ENCODE data around the gene GRB10.
A peak's percentile ranks its signal among the peaks of the same experiment; 100 is the strongest.

Gene GRB10

GRCh38 chr7:50721160-50721559 lies 61.5 kb downstream of the GRB10 start:
- Mint-ChIP-seq H3K27ac (no peak overlapping the region), H3K27me3 (ENCODE audit: low read depth) (no peaks in the 10 kb centered on the region), H3K9me3 (no peaks in the 10 kb centered on the region), H3K4me1 (ENCODE audit: low read depth) (peaks cover 3% of the 10 kb centered on the region), H3K4me3 (no peak overlapping the region), H3K36me3 (ENCODE audit: low read depth) (no peaks in the 10 kb centered on the region)
- no peak for DNase-seq (ENCODE audit: low spot score)

GRCh38 chr7:50720295-50720694 lies 62.4 kb downstream of the GRB10 start:
- Mint-ChIP-seq H3K4me3 (no peak overlapping the region), H3K4me1 (ENCODE audit: low read depth) (peaks cover 3% of the 10 kb centered on the region), H3K9me3 (no peaks in the 10 kb centered on the region), H3K27ac (no peak overlapping the region), H3K36me3 (ENCODE audit: low read depth) (no peaks in the 10 kb centered on the region), H3K27me3 (ENCODE audit: low read depth) (peaks cover 4% of the 10 kb centered on the region)
- DNase-seq (ENCODE audit: low spot score): no peak

- H3K4me1 Mint-ChIP-seq (ENCODE audit: low read depth): peaks cover 2% of the 10 kb centered on the region
- H3K27ac Mint-ChIP-seq: no peak overlapping the region
- H3K27me3 Mint-ChIP-seq (ENCODE audit: low read depth): peaks cover 4% of the 10 kb centered on the region
- H3K36me3 Mint-ChIP-seq (ENCODE audit: low read depth): no peaks in the 10 kb centered on the region
- no peaks in the 10 kb centered on the region for H3K9me3 Mint-ChIP-seq
- DNase-seq (ENCODE audit: low spot score): no peak
- H3K4me3 Mint-ChIP-seq: no peak overlapping the region
These were observed 63.8 kb downstream of the GRB10 start for GRCh38 chr7:50718876-50719275.

GRCh38 chr7:50718311-50718710 lies 64.4 kb downstream of the GRB10 start:
- H3K9me3 Mint-ChIP-seq: no peaks in the 10 kb centered on the region
- DNase-seq (ENCODE audit: low spot score): no peak
- no peak overlapping the region for H3K4me3 Mint-ChIP-seq
- H3K4me1 Mint-ChIP-seq (ENCODE audit: low read depth): peaks cover 5% of the 10 kb centered on the region
- peaks cover 8% of the 10 kb centered on the region for H3K27me3 Mint-ChIP-seq (ENCODE audit: low read depth)
- H3K27ac Mint-ChIP-seq: no peak overlapping the region
- no peaks in the 10 kb centered on the region for H3K36me3 Mint-ChIP-seq (ENCODE audit: low read depth)

GRCh38 chr7:50717181-50717580 lies 65.5 kb downstream of the GRB10 start:
- H3K27me3 Mint-ChIP-seq (ENCODE audit: low read depth): peaks cover 11% of the 10 kb centered on the region
- no peak overlapping the region for H3K27ac Mint-ChIP-seq
- H3K4me1 Mint-ChIP-seq (ENCODE audit: low read depth): peaks cover 5% of the 10 kb centered on the region

GRCh38 chr7:50714857-50715256 lies 67.8 kb downstream of the GRB10 start:
- DNase-seq (ENCODE audit: low spot score): no peak
- no peaks in the 10 kb centered on the region for H3K9me3 Mint-ChIP-seq
- no peak overlapping the region for H3K27ac Mint-ChIP-seq
- no peaks in the 10 kb centered on the region for H3K36me3 Mint-ChIP-seq (ENCODE audit: low read depth)
- no peak overlapping the region for H3K4me3 Mint-ChIP-seq
- peaks cover 11% of the 10 kb centered on the region for H3K27me3 Mint-ChIP-seq (ENCODE audit: low read depth)
- H3K4me1 Mint-ChIP-seq (ENCODE audit: low read depth): peaks cover 5% of the 10 kb centered on the region

More at GRCh38 chr7:50717181-50717580, 65.5 kb downstream of the GRB10 start:
- no peaks in the 10 kb centered on the region for H3K36me3 Mint-ChIP-seq (ENCODE audit: low read depth)
- no peak overlapping the region for H3K4me3 Mint-ChIP-seq
- H3K9me3 Mint-ChIP-seq: no peaks in the 10 kb centered on the region
- DNase-seq (ENCODE audit: low spot score): no peak

- Mint-ChIP-seq H3K27me3 (ENCODE audit: low read depth) (peaks cover 11% of the 10 kb centered on the region), H3K36me3 (ENCODE audit: low read depth) (no peaks in the 10 kb centered on the region), H3K9me3 (no peaks in the 10 kb centered on the region), H3K4me1 (ENCODE audit: low read depth) (peaks cover 5% of the 10 kb centered on the region), H3K4me3 (no peak overlapping the region), H3K27ac (peak overlapping the region; percentile 67)
- DNase-seq (ENCODE audit: low spot score): no peak
These were observed 69.4 kb downstream of the GRB10 start for GRCh38 chr7:50713123-50713965.

- H3K9me3 Mint-ChIP-seq: no peaks in the 10 kb centered on the region
- H3K27me3 Mint-ChIP-seq (ENCODE audit: low read depth): peaks cover 11% of the 10 kb centered on the region
- peaks cover 5% of the 10 kb centered on the region for H3K4me1 Mint-ChIP-seq (ENCODE audit: low read depth)
These were observed 70.2 kb downstream of the GRB10 start for GRCh38 chr7:50712252-50713122.

GRCh38 chr7:50711271-50712175 lies 71.2 kb downstream of the GRB10 start:
- peaks cover 5% of the 10 kb centered on the region for H3K4me1 Mint-ChIP-seq (ENCODE audit: low read depth)
- H3K27ac Mint-ChIP-seq: no peak overlapping the region
- H3K27me3 Mint-ChIP-seq (ENCODE audit: low read depth): peaks cover 11% of the 10 kb centered on the region
- H3K9me3 Mint-ChIP-seq: no peaks in the 10 kb centered on the region
- H3K36me3 Mint-ChIP-seq (ENCODE audit: low read depth): no peaks in the 10 kb centered on the region
- H3K4me3 Mint-ChIP-seq: no peak overlapping the region
- no peak for DNase-seq (ENCODE audit: low spot score)

More at GRCh38 chr7:50712252-50713122, 70.2 kb downstream of the GRB10 start:
- DNase-seq (ENCODE audit: low spot score): no peak
- Mint-ChIP-seq H3K27ac (no peak overlapping the region), H3K36me3 (ENCODE audit: low read depth) (no peaks in the 10 kb centered on the region), H3K4me3 (no peak overlapping the region)

GRCh38 chr7:50710441-50711154 lies 72.1 kb downstream of the GRB10 start:
- H3K4me3 Mint-ChIP-seq: no peak overlapping the region
- H3K36me3 Mint-ChIP-seq (ENCODE audit: low read depth): no peaks in the 10 kb centered on the region
- H3K27ac Mint-ChIP-seq: no peak overlapping the region
- H3K9me3 Mint-ChIP-seq: no peaks in the 10 kb centered on the region
- peaks cover 5% of the 10 kb centered on the region for H3K4me1 Mint-ChIP-seq (ENCODE audit: low read depth)
- no peak for DNase-seq (ENCODE audit: low spot score)
- peaks cover 8% of the 10 kb centered on the region for H3K27me3 Mint-ChIP-seq (ENCODE audit: low read depth)

GRCh38 chr7:50709151-50709550 lies 73.5 kb downstream of the GRB10 start:
- no peak overlapping the region for H3K4me3 Mint-ChIP-seq
- H3K27me3 Mint-ChIP-seq (ENCODE audit: low read depth): peaks cover 7% of the 10 kb centered on the region
- H3K27ac Mint-ChIP-seq: no peak overlapping the region
- peaks cover 5% of the 10 kb centered on the region for H3K4me1 Mint-ChIP-seq (ENCODE audit: low read depth)
- DNase-seq (ENCODE audit: low spot score): no peak
- no peaks in the 10 kb centered on the region for H3K9me3 Mint-ChIP-seq
- no peaks in the 10 kb centered on the region for H3K36me3 Mint-ChIP-seq (ENCODE audit: low read depth)

- no peak overlapping the region for H3K4me3 Mint-ChIP-seq
- no peak overlapping the region for H3K27ac Mint-ChIP-seq
- no peaks in the 10 kb centered on the region for H3K36me3 Mint-ChIP-seq (ENCODE audit: low read depth)
- H3K27me3 Mint-ChIP-seq (ENCODE audit: low read depth): peaks cover 6% of the 10 kb centered on the region
- no peak for DNase-seq (ENCODE audit: low spot score)
- H3K9me3 Mint-ChIP-seq: no peaks in the 10 kb centered on the region
- H3K4me1 Mint-ChIP-seq (ENCODE audit: low read depth): no peaks in the 10 kb centered on the region
These were observed 75.3 kb downstream of the GRB10 start for GRCh38 chr7:50707236-50708006.

All from T-helper 2 cell treated with Interferon-gamma antibody and Interleukin-4, amounts not matched to agents 5 μg/mL and 100 μg/mL, for 36 hours (primary cell).